ENCODE data around the gene OGDH.

GRCh38 chr7:44665531-44666213, 59.2 kb downstream of the OGDH start:
- no peak for TF ChIP-seq CTCF (IDR thresholded peaks at IDR 0.05)
- no peak for TF ChIP-seq POLR2A (IDR thresholded peaks at IDR 0.05)
- no peak for TF ChIP-seq POLR2AphosphoS5 (IDR thresholded peaks at IDR 0.05)

All from transverse colon (tissue), 4 donors.